Fibroblast of the conjunctiva (primary cell): ENCODE results near the gene MBD5.

Experiments used
- DNase-seq: peaks from one replicate; pipeline ENCODE4 v3.0.0-alpha.2; 2010; ENCODE audit warnings: low read depth

Gene MBD5

DNA sequence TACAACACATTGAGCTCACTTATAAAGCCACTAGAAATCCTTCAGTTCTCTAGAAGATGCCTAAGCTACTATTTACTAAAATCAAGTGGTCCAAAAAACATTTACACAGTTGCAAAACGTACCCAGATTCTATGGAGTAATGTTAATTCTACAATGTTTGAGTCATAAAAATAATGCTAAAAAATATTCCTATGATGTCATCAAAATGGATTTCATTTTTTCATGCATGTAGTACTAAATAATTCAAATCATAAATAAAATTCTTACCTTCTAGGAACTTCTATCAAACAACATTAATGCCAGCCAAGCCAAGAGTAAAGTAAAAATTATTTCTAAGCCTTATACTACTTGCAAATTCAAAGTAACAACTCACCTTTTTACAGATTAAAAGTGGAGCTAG is 454.7 kb downstream of the MBD5 start:
- DNase-seq, result no peak

DNA sequence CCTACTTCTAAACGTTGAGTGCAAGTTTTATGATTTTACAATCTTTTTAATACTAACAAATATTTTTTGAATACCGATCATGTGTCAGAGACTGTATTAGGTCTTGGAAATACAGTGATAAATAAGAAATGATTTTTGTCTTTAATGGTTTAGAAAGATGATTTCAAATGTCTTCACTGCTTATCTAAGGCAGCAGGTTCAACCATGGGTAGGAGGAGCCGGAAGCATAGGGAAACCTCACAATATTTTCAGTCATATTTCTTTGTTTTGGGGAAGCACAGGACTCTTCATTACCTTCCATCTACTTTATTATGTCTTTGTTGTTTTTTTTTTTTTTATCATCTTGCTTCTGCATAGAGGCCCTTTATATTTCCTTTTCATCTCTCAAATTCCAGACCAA is 458.5 kb downstream of the MBD5 start:
- DNase-seq, result no peak

DNA sequence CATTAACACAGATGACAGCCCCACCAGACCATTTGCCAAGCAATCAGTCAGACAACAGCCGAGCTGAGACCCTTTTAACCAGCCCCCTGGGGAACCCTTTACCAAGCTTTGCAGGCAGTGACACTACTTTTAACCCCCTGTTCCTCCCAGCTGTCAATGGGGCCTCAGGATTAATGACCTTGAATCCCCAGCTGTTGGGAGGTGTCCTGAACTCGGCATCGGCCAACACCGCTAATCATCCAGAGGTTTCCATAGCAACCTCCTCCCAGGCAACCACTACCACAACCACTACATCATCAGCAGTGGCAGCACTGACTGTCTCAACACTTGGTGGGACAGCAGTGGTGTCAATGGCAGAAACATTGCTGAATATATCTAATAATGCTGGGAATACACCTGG is 462.8 kb downstream of the MBD5 start:
- DNase-seq, result no peak

DNA sequence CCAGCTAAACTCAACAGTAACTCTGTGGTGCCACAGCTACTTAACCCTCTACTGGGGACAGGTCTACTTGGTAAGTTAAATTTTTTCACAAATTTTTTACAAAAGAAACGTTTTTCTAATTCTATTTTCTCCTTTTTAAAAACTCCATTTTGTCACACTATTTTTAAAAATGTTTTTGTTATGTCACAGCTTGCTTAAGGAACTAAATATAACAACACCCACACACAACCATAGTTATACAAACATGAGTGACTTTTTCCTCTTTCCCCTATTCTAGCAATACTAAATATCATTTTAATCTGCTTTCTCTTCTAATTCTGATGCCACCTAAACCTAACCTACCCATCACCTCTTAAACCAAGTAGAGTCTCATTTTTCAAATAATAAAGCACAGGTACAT is 463.2 kb downstream of the MBD5 start:
- no peak for DNase-seq

DNA sequence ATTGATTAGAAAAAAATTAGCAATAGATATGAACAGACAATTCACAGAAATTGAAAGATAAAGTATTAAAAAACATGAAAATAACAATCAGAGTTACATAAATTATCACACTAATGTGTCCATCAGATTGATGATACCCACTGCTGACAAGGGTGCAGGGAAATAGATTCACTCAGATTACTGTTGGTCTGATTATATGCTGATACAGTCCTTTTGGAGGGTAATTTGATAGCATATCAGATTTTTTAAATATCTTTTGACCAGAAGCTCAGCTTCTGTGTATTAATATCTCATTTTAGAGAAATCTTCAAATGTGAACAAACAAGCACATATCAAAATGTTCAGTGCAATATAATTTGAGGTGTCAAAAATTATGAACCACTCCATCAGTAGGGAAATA is 465.8 kb downstream of the MBD5 start:
- DNase-seq, result no peak

DNA sequence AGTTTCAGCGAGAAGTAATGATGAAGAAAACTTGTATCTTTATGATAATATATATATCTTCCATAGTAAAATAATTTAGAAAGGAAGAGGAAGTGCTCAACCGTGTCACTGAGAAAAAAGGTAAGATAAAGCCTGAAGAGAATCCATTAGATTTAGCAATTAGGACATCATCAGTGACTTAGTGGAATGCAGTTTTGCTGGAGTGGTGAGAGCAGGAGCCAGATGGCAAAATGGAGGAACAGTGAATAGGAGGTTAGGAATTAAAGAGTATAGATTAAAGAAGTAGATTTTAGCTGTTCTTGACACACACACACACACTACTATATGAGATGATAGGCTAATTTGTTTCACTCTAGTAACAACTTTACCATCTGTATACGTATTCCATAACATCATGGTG is 466.5 kb downstream of the MBD5 start:
- DNase-seq, result no peak

DNA sequence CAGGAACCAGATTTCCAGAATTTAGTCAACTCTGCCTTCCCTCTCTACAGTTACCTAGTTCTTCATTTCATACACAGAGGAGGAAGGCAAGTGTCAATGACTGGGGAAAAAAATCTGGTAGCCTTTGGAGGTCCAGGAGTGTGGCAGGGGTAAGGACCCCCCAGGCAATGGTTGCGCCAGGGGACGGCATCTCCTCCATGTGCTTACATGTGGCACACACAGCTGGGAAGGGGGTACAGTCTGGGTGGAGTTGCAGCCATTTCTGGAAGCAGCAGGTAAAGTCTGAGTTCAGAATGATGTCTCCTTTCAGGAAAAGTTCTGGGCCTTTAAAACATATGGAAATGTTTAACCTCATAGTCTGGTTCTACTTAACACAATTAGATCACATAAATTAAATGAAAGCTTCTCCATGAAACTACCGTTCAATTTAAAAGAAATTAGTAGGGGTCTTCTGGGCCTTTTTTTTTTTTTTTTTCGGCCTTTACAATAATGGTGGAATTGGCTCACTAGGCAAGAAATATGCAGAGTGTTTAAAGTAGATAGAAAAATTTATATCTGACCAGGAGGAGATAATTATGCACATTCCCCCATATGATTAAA is 470.0 kb downstream of the MBD5 start:
- no peak for DNase-seq

DNA sequence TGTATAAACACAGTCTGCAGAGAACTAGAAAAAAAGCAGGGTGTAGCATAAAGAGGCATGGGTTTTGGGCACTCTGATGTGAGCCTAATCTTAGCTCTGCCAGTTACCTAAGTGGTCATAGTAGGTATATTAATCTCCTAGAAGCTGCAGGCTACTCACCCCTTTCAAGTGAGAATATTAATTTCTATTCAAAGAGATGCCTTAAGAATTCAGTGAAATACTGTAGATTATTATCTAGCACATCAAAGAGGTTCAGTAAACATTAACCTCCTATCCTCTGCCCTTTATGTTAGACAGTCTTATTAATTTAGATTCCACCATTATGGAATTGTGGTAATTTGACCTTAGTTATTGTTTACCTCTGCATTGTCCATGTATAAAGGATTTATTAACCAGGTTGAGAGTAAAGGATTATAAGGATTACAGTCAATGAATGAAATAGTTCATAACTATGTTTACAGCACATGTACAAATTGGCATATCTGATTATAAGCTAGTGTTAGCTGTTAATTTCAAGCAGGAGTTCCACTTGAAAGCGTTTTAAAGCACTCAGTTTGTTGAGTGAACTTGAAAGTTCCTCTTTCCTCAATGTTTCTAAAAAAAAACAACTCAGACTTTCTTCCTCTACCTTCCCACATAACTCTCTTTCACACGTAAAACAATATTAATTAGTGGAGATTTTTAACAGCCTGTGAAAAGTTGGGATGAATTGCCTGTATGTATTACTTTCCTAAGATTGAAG is 473.1 kb downstream of the MBD5 start:
- no peak for DNase-seq

DNA sequence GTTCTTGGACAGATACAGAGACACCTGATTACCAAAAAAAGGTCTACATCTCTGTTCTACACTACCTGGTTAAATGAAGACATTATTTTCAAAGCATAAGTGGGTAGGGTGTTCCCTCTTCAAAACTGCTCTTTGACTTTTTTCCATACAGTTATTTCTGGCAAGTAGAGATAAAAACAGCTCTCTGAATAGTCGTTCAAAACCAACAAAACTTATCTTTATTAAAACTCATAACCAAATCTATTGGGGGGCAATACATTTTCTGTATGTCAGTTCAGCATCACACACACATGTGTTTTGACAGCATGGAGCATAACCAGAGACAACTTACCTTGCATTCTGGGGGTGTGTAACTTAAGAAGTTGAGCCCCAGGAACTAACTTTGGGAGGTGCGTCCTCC is 474.7 kb downstream of the MBD5 start:
- no peak for DNase-seq

DNA sequence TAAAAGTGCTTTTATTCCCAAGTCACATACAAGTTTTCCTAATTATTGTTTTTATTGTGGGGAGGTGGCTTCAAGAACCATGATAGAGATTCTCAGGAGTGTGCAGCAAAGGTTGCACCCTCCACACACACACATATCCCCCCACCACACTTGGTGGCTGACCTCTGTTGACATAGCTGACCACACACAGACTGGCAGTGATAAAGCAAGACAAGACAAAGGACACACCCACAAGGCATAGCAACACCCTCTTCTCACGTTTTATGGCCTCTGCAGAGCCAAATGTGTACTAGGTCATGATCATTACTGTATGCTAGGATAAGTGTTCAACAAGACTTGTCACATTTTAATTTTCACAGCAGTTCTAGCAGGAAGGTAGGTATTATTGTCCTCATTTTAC is 480.7 kb downstream of the MBD5 start:
- no peak for DNase-seq

DNA sequence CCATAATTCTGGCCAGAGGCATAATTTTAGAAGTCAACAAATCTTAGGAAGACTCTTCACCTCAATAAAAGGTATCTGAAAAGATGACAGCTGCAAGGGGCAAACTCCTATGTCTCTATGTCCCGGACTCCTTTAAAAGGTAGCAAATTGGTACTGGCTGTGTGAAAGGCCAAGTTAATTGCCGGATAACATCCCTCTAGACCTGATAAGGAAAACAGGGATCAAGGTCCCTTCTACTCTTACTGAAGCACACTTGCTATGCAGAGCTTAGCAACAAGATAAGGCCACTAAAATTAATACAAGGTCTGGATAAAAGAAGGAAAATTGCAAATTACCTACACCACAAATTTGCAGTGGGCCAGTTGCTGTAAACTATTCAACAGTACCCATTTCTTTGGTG is 482.6 kb downstream of the MBD5 start:
- DNase-seq, result no peak

DNA sequence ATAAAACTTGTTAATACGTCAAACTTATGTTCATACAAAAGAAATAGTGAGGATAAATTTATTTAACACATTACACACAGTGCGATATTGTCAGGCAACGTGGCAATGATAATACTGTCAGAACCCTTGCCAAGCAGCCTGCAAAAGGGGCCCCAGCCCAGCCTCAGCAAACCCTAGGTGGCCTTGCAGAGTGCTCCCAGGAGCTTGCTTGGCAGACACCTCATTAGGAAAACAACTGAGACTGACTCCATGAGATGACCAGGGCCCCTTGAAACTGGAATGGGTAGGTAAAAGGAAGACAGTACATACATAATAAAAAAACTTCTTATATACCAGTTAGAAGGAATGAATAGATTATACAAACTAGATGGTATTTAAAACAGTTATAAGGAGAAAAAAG is 487.1 kb downstream of the MBD5 start:
- no peak for DNase-seq

DNA sequence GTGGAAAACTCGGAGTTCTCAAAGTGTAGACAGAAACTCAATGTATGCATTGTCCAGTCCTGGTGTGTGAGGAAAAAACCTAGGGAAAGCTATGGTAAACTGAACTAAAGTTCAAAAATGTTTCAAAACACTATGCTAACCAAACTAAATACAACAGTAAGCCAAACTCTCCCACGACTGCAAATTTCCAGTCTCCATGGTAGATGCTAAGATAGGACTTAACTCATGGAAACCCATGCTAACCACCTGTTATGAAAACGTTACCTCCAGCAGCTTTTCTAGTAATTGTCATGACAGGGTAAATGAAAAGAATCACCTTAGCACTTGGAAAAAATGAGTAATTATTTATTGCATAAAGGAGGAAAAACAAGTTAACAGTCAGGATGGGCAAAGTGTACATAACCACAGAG is 488.0 kb downstream of the MBD5 start:
- DNase-seq, result no peak

DNA sequence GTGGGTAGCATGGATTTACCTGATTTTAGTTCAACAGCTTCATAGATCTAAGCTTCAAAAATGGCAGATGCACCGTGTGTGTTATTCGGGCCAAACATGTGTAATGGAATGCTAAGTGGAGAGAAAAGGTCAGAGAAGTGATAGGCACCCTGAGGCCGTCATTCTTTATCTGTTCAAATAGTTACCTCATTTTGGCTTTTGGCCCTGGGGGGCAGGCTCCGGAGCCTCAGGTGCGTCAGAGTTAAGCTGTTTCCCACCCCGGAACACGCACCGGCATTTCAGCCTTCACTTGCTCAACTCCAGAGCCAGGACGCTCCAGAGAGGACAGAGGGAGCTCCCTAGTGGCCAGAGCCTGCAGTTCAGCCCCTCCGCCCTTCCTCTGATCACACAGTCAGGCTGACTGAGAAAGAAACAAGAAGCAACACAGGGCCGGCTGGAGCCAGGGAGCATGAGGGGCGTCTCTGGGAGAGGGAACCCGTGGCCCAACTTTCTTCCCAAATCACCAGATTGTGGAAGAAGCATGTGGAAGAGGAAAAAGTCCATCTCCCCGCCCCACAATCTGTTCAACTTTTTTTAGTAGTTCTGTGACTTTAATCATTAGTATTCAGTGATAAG is 488.5 kb downstream of the MBD5 start:
- DNase-seq, result peak; percentile 68

DNA sequence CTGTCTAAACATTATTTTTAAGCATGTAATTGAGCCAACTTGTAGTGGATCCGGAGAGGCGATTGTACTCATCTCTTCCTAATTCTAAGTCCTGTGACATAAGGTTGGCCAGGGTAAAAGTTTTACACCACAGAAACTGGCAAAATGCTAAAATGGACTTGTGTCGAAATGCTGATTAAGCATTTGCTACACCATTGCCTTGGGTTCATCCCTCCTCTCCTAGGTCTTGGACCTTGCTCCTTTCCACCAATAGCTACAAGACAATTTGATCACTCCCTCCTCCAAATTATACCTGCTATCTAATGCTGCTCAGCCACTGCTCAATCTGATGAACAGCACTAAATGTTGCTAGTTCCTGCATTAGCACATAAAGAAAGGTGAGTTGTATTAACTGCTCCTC is 491.0 kb downstream of the MBD5 start:
- DNase-seq, result no peak

DNA sequence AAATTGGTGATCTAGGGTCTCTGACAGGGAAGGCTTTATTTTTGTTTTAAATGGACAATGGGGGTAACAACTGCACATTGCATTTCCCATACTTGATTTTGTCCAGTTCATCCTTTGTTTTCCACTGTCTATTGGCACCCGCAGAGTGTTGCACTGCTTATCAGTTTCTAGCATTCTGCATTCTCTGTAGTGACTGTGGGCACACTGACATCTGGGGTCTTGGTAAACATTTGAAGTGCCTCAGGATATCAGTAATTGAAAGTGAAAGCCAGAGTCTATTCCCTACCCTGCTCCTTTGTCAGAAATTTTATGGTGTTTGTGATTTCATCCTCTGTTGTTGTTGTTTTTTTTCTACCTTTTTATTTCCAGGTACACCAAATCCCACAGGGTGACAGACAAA is 491.6 kb downstream of the MBD5 start:
- DNase-seq, result no peak

DNA sequence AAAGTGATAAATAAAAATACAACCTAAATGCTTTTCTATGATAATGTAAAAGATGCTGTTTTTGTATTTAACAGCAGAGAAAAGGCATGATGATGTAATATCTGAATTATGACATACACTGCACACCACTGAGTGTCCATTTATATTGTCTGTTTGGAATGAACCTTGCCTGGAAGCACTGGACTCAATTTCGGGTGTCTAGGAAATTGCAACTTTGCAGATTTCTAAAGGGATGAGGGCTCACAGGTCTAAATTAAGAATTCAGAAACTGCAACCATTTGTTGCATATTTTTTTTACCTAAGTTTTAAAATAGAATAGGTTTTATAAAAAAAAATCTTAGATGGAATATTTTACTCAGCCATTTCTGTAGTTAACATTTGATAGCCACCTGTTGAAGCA is 492.5 kb downstream of the MBD5 start:
- no peak for DNase-seq

DNA sequence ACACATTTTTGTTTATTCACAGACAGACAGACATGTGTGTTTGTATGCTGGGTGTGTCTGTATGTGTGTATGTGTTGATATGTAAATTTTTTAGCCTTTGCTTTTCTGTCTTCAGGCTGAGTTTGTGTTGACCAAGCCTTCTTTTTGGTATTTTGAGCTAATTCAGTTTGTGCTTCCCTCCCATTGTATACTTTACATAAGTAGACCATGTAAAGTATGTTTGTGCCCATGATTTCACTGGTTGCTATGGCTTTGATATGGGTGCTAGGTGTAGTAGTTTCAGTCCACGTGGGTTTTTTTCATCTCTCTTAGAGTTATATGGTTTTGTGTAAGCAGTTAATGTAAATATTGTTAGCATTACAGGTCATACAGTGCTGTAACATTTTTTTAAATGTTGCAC is 494.2 kb downstream of the MBD5 start:
- DNase-seq, result no peak

DNA sequence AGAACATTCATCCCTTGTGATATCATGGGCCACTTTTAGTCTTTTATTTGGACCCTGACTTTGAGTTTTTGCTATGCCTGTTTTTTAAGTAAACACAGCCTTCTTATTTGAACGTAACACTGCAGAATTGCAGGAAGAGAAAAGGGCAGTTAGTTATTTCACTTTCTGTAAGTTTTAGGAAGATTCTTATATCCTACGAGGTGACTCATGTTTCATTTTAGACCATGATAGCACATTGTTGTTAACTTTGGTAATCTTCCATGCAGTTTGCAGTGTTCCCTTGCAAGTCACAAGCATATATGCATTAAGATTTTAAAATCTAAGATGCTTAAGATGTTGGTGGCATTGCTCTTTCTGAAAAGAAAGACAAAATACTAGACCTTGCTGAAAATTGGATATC is 495.1 kb downstream of the MBD5 start:
- no peak for DNase-seq

DNA sequence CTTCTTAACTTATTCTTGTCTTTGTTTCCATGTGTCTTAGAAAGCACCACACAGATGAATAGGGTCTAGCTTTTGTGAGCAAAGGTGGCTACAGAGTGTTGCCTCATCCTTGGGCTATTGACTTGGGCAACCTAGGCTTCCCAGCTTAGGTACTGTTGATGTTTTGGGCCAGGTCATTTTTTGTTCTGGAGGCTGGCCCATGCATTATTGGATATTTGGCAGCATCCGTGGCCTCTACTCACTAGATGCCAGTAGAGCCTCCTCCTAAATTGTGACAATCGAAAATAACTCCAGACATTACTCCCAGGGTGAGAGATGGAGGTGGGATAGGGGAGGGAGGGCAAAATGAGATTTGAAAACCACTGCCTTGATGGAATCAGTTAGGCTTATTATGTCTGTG is 496.4 kb downstream of the MBD5 start:
- no peak for DNase-seq

DNA sequence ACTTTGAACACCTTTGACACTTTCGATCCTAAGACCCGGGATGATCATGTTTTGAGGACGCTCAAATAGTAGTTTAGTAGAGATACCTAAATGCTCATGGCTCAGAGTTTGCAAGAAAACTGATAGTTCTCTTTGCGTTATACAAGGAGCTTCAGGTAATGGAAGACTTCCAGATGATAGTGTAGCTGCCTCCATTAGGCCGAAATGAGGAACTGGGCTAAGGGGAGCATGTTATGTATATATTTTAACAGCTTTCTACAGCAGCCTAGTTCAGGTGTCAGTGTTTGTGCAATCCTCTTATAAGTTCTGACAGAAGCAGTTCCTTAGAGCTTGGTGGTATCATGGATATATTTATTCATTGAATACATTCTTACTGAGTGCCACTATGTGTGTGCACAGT is 496.9 kb downstream of the MBD5 start:
- DNase-seq, result no peak

DNA sequence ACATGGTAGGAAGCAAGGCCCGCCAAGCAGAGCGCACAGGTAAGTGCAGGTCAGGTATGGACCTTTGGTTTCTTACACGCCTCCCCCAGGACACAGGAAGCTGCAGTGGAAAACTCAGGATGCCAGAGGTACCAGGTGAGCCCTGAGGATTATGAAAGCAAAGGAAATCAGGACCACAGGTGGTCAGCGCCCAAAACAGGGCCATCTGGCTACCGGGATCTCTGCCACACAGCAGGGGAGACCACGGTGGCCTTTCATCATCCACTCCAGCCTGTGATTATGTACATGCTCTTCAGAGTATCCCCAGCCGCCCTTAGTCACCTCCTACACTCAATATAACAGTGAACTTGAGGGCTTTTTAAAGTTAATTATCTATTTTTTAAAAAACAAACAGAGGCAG is 498.1 kb downstream of the MBD5 start:
- no peak for DNase-seq

DNA sequence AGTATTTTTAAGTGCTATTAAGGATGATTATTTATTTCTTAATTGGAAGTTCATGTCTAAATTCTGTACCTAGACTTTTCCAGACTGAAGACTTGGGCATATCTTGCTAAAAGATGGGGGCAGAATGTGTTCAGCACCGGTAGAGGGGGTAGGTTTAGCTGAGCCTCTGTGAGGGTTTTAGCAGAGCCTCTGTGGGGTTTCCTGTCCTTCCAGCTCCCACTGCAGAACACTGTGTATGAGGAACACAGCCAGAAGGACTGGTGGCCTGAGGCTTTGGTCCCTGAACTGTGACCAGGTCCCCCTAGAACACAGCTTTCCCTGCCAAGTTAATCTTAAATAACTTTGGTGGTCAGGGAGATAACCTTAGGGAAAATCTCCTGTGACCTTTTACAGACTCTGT is 500.3 kb downstream of the MBD5 start:
- no peak for DNase-seq

DNA sequence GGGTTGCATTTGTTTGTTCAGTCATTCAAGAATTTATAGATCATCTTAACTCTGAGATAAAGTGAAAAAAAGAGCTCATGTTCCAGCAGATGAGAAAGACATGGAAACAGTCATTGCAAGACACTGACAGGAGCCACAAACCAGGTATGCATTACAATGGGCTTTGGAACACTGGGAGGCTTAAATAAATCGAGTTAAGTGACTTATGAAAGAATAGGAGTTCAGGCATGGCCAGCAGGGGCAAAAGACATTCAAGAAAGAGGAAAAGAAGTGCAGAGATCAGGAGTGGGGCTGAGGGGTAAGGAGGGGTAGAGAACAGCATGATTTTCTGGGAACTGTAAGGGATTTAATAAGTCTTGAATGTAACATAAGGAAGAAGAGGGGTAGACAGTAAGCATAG is 502.4 kb downstream of the MBD5 start:
- no peak for DNase-seq
